NCI-H146 (cell line): Measurements from ENCODE around the gene PIMREG.
"Not testable (repeated sequence)": the region's sequence is repeated elsewhere in the genome, so short reads cannot be mapped to it uniquely, and the experiment has no call there.

Experiments
- DNase-seq: peaks from one replicate; lab custom pipeline; 2025; lab: John Stamatoyannopoulos, UW

PIMREG gene

DNA sequence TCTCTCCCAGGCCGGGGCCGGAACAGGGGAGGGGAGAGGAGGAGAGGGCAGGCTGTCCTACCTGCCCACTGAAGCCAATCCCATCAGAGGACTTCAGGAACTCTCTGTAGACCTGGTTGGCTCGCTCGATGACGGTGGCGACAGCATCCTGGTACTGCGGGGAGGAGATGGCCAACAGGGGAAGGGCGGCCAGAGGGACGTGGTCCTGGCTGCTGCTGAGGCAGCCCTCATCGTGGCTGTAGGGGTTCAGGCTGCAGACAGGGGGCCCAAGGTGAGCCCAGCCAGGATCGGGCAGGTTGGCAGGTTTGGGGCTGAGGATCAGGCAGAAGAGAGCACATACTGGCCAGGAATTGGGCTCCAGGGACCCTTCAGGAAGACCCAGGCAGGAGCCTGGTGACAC is 34.2 kb downstream of the PIMREG start:
- no peak for DNase-seq

DNA sequence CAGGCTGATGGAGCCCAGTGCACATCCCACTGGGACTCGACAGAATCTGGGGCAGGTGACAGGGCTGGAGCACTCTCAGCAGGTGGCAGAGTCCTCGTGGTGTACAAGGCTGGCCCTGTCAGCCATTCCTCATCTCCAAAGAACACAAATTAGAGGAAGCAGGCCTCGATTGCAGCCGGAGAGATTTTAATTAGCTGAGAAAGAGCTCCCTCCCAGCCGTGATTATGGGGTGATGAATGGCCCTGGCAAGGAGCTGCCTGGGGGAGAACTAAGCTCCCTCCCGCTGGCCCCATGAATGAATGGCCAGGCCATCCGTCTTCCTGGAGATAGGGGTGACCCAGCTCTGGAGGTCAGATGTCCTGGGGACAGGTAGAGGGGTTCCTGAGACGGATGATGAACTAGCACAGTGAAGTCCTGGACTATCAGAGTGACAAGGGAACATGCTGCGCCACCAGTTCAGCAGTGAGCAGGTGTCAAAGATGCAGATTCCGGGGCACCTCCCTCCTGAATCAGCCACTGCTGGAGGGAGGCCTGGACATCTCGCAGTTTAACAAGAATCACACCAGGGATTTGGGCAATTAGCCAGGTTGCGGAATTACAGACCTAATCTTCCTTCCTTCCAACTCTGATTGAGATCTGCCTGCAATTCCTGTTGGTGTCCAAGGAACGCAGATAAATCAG is 35.5 kb downstream of the PIMREG start:
- peak; percentile 69 for DNase-seq

DNA sequence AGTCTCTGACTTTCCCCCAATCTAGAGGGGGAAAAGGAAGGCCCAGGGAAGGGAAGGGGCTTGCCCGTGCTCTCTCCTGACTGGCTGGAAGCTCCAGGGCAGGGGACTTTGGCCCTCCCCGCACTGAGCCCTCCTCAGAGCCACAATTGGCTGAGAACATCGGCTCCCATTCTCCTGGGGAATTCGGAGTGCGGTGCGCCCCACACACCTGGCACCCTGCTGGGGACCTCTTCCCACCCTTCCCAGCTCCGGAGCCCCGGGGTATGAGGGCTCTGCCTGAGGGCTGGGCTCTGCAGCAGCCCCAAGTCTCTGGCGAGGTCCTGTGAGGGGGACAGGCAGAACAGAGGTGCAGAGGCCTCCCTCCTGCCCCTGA is 36.0 kb downstream of the PIMREG start:
- no peak for DNase-seq

DNA sequence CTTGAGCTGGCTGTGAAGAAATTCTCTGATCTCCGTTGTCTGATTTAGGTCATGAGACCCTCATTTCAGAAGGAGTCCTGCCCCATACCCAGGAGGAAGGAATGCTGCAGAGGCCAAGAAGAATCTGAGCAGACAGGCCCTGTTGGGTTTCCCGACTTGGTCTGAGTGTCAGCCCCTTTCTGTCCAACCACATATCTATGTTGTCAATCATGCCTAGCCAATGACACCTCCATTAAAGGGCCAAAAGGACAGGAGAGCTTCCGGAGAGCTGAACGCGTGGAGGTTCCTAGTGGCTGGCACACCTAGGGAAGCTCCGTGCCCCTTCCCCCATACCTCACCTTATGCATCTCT is 37.8 kb downstream of the PIMREG start:
- no peak for DNase-seq

DNA sequence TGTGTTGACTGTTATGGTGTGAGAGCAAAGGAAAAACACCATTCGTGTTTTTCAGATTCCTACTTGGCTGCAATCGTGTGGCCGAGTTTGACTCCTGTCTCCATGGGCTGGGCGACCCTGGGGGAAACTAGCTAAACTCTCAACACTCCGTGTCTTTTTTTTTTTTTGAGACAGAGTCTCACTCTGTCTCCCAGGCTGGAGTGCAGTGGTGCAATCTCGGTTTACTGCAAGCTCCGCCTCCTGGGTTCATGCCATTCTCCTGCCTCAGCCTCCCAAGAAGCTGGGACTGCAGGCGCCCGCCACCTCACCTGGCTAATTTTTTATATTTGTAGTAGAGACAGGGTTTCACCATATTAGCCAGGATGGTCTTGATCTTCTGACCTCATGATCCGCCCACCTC is 38.5 kb downstream of the PIMREG start:
- not testable (repeated sequence) for DNase-seq

DNA sequence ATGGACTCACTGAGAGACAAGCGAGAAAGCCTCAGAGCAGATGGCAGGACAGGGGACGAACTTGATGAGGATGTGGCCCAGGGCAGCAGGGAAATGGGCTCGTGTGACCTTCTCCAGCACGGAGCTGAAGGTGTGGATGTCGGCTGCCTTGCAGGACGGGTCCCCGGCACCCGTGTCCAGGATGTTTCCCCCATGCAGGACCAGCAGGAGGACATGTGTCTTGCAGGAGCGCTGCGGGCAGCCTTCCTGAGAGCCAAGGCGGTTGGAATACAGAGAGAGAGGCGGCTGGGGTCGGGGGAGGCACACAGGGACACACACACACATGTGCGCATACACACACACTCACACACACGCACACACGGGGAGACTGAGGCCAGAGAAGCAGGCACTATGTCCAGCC is 39.3 kb downstream of the PIMREG start:
- no peak for DNase-seq

DNA sequence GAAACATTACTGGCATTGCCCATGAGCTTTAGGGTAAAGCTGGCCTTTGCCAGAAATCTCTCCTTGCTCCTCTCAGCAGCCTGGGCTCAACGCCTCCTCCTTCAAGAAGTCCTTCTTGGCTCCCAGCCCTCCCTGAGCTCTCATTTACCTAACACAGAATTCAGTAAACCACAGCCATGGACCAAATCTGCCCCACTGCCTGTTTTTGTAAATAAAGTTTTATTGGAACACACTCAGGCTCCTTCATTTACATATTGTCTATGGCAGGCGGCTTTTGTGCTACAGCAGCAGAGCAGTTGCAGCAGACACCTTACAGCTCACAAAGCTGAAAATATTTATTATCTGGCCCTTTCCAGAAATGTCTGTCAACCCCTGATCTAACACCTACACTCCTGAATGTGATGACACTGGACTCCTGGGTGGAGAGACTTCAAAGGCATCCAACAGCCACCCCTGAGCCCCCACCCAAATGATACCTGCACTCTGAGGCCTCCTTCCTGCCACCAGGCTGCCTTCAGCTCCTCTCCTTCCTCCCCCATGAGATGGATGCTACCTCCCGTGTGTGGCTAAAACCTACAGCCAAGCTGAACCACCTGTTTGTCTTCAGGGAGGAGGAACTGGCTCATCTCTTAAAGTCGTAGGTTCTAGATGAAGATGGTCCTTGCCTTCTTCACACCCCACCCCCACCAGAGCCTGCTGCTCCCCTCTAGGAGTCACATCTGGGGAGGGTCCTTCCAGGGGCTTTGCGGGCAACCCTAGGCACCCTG is 41.6 kb downstream of the PIMREG start:
- DNase-seq, result no peak

DNA sequence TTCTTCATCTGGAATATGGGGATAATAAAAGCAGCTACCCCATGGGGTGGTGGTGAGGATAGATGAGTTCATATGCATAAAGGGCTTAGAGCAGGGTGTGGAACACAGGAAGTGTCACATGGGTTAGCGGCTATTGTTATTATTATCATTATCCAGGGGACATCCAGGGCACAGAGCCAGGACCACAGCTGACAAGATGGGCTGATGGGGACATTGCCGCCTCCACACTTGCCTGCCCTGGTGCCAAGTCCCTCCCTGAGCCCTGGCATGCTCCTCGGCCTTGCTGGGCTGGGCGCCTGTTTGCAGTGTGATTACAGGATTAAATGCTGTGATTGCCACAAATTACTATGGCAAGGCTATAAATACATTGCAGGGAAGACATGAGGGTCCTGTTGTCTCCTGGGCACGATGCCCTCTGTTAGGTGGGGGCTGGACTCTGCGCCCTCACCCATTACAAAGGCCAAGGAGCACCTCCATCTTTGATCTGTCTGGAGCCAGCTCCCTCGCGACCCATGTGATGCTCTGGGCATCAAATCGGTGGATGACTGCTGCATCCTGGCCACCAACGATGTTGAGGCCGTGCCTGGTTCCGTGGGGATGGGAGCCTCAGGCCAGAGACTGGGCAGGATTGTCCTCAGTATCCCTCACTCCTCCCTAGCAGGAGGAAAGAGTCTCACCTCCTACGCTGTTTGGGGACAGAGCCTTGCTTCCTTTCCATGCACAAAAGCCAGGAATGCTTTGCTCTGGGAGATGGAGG is 43.2 kb downstream of the PIMREG start:
- DNase-seq, result peak; percentile 43

DNA sequence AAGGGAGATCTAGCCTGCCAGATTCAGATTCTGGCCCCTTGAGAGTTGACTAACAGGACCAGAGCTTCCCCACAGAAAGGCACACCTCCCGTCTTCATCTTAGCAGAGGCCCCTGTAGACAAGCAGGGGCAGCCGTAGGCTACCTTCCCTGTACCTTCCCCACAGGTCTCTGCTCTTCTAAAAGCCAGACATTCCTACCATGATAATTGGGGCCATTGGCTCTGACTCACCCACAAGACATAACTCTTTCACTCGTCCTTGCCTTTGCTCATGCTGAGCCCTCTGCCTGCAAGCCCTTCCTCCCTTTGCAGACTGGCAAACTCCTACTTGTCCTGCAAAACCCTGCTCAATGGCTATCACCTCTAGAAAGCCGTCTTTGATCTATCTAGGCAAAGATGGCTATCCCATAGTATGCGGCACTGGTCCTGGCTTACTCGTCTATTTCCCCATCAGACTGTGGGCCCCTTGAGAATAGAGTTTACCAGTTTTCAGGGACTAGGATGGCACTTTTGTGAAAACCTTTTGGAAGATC is 43.8 kb downstream of the PIMREG start:
- DNase-seq, result no peak

DNA sequence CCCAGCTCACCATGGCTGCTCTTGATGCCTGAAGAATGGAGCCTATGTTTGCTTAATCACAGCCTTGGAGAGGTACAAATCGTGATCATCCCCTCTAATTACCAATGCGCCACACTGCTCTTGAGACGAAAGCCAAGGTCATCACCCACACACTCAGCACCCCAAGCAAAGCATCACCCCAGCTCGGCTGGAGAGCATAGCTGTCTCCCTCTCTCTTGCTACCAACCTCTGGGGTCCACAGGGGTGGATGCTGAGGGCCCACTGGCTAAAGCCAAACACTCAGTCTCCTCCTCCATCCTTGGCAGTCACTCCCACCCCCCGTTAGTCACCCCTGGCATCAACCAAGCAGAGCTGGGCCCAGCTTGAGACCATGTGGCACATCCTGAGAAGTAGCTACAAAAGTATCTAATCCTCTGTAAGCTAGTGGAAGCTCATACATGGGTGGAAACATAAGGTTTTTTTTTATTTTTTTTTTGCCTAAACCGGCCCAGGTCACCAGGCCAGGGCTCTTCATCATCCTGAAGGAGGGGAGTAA is 44.8 kb downstream of the PIMREG start:
- DNase-seq, result no peak

DNA sequence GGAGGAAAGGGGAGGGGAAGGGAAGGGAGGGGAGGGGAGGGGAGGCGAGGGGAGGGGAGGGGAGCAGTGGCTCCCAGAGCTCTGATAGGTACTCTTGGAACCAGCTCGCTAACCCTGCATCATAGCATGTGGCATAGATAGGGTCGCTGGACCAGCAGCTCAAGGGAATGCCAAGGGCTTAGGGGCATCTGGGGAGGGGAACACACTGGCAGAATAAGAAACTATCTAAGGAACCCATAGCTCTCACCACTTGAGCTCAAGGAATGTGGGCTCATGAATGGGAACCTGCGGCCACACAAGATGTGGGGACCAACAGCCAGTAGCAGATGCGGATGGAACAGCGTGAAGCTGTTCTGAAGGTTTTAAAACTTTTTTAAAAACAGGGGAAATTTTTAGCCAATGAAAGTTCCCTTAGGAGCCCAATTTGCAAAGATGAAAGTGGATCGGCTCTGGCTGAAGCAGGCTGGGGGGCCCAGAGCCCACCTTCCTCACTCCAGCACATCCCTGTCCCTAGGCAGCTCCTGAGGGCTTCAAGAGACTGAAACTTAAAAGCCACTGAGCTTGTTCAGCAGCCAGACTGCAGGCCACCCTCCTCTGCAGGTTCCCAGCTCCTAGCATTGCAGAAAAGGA is 46.9 kb downstream of the PIMREG start:
- DNase-seq, result no peak

DNA sequence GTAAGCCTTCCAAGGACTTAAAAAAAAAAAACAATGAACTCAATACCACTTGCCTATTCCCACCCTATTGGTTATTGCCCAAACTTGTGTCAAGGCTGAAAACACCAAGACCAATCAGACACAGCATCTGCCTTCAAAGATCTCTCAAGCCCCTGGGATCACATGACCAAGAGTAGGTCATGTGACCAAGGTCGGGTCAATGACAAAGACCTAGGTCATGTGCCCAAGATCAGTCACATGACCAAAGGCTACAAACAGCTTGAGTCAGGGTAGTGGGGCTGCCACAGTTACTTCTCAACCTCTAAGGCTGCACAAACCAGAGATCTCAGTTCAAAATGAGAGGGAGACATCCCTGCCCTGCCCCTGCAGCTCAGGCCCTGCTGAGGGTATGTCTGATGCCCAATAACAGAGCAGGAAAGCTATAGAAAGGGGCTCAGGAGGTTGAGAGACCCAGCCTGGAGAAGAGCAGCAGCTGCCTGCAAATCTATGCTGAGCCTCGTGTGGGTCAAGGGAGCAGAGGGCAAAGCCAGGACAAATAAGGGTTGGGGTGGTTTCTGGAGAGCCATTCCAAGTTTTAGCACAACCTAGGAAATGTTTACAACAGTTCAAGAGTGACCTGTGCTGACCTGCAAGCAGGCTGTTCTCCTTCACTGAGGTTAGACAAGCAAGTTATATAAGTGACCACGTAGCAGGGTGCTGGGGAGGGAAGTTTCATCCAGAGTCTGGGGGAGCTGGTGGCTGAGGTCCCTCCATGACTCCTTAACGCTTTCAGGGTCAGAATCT is 48.8 kb downstream of the PIMREG start:
- DNase-seq, result no peak

DNA sequence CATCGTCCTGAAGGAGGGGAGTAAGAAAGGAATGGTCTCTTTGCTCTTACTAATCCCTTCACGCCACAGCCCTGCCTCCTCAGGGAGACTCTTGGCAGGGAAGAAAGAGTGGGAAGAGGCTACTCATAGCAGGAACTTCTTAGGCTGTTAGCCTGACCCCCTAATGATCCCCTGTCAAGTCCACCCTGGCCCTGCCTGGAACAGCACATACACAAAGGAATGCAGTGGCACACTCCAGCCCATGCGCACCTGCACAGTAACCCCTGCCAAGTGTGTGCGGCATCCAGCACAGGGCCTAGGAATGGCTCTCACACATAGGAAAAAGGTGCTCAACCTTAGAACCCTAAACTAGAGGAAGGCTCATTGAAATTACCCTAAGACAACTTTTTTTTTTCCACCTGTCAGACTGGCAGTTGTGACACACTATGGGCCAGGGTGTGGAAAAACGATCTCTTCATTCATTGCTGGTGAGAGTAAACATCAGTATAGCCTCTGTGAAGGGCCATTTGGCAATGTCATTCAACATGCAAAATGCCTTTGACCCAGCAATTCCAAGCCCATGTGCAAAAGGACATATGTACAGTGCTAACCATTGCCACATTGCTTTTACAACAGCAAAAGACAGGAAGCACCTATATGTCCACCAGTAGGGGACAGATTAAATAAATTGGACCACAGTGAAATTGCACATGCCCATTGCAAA is 50.1 kb downstream of the PIMREG start:
- no peak for DNase-seq

DNA sequence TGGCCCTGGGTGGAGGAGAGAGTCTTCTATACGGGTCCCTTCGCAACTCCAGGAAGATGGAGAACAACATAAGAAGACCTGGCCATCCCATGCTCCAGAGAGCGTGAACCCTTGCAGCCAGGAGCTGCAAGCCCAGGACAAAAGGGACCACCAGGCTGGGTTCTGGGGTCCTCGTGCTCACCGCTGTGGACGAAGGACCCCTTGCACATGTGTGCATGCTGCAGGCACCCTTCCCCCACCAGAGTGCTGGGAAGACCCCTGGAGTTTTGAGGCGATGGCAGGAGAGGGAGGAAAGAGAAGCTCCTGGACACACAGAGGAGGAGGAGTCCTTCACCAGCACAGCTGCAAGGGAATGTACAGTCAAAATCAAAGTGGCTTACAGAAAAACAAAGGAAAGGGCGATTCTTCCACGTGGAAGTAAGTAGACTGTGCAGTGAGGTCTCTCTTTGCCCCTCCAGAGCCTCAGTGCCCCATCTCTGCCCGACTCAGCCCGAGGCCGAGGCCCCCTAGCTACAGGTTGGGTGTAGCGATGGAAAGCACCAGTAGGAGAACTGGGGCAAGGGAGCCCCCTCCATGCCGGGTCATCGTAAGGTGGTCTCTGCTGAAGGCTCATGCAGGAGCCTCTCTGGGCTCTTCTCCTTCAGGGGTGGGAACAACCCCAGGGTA is 51.3 kb downstream of the PIMREG start:
- no peak for DNase-seq

DNA sequence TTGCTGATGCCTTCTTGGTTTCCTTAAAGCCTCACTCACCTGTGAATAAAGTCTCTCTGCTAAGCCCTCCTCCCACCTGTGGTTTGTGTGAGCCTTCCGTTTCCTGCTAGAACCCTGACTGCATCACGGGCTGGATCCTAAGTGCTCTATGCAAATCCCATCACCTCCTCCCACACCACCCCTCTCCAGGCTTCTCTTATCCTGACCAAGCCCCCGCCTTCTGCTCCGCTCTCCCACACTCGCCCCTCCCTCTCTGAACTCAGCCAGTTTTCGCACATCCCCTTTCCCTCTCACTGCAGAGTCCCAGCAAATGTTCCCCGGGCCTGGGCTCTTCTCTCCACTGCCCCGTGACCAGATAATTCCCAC is 51.8 kb downstream of the PIMREG start:
- no peak for DNase-seq

DNA sequence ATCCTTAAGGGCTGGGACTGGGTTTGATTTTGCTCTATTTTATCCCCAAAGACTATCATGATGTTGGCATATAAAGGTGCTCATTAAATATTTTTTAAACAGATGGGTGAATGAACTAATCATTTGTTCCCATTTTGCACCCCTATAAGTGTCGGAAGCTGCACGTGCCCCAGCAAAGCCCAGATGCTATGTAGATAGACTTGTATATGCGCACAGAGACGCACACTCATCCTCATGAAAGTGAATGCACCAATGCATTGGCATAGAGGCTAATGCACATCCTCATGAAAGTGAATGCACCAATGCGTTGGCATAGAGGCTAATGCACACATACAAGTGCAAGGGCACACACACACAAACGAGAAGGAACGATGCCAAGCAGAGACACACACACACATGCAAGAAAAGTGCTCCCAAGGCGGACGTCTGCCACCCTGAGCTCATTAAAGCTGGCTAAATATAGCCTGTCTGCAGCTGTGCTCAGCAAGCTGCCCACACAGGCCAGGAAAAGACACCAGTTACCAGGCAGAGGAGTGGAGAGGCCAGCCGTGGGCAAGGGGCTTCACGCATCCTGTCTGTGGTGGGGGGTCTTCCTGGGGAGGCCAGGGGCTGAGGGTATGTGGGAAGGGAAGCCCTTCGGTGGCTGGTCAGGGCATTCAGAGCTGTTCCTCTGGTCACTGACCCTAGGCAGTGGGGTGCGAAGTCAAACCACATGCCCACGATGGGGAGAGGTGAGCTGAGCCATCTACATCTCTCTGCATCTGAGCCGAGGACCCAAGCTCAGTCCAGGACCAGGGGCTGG is 52.6 kb downstream of the PIMREG start:
- DNase-seq, result no peak

DNA sequence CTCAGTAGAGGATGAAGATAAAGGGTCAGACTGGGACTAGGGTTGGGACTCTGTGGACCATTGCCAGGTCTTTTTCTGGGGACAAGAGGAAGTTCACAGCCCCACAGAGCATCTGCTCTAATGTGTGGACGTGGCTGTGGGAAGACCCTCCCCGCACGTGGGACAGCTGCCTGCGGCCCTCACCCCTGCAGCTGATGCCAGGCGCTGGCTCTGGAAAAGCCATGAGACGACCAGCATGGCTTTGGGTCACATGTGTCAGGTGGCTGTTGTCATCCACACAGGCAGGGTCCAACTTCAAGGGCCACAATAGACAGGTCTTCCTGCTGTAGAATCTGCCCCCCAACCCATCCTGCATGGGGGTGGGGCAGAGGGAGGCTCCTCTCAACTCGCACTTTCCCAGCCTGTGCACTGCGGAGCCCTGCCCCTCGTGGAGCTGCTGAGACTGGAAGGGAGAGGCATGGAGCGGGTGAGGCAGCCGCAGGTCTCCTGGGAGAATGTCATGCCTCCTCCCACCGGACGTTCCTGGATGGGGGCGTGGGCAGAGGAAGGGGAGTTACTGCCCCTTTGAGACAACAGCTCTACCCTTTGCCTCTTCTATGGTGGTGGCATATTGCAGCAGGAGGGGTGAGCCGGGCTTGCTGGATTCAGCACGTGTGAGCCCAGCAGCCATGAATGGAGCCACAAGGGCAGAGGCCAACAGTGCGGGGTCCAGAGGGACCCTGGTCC is 53.4 kb downstream of the PIMREG start:
- DNase-seq, result no peak

DNA sequence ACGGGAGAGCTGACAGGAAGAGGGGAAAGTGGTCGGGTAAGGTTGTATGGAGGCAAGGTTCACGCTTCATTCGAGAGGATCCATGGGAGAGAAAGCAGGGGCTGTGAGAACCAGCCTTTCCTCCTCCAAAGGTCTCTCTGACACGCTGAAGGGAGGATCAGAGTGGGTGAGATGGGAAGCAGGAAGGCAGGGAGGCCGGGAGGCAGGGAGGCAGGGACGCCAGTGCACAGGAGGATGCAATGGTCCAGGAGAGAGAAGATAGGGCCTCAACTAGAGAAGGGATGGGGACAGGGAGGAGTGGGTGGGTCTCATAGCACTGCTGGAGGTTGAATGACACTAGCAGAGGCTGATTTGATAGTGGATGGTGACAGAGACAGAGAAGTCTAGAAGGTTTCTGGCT is 54.1 kb downstream of the PIMREG start:
- DNase-seq, result no peak
